HG02623 (cell line): ENCODE data around the gene PLB1.

ENCODE experiments used
- ATAC-seq: cut with Tn5 transposase; IDR thresholded peaks from one replicate; pipeline ENCODE4 v1.9.1; 2021; ENCODE audit warnings: moderate library complexity; ENCODE audit not compliant: unreplicated experiment

Gene PLB1

DNA sequence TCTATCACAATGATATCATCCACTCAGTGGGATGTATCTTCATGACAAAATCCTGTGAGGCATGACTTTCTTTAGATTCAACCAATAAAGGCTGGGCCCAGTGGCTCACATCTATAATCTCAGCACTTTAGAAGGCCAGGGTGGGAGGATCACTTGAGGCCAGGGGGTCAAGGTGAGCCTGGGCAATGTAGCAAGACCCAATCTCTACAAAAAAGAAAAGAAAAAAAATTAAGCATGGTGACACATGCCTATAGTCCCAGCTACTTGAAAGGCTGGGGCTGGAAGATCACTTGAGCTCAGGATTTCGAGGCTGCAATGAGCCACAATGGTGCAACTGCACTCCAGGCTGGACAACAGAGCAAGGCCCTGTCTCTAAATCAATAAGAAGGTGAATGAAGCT, 68.0 kb downstream of the PLB1 start:
- ATAC-seq: no peak

DNA sequence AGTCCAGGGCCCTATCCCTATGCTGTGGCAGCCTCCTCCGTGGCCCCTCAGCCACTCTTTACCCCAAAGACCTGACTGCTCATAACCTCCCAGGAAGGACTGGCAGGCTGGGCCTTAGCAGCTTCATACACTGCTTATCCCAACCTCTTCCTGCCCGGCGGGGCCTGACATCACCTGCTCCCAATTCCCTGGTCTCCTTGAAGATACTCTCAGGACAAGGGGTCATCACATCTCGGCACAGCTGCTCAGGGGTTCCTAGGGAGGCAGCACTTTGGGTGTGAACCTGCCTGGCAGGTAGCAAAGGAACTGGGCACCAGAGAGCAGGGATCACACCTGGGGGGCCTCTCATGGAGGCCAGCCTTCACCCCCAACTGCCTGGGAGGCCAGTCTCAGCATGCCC, 68.5 kb downstream of the PLB1 start:
- no peak for ATAC-seq

DNA sequence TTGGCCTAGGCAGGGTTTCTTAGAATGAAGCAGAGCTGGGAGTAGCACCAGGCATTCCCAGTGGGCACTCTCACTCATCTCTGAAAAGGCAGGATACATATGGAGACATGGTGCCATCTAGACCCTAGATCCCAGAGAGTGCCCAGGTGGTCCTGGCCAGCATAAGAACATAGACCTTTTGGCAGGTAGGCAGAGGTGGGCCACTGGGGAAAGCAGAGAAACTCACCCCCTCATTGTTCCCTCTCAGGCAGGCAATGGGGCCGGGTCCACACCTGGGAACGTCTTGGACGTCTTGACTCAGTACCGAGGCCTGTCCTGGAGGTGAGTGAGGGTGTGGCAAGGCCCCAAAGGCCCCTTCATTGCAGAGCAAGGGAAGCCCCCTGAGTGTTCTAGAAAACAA, 69.2 kb downstream of the PLB1 start:
- ATAC-seq: no peak

DNA sequence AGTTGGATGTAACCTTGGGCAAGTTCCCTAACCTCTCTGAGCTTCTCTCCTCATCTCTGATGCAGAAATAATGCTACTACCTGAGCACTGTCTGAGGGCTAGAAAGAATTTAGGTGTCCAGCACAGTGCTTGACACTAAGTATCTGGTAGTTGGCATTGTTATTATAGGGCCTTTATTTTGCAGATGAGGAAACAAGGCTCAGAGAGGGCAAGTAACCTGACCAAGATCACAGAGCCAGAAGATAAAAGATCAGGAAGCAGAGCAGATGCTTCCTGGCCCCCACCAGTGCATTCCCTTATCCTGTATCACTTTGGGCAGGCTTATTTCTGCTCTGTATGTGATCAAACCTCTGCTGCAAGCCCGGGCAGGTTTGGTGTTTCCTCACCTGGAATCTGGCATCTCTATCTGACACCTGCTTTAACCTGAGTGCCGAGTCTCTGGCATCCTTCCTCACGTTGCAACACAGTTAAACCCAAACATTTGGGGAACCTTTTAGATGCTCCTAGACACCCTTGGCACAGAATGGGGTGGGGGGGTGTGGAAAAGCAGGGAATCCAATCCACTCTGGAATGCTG, 69.9 kb downstream of the PLB1 start:
- no peak for ATAC-seq

DNA sequence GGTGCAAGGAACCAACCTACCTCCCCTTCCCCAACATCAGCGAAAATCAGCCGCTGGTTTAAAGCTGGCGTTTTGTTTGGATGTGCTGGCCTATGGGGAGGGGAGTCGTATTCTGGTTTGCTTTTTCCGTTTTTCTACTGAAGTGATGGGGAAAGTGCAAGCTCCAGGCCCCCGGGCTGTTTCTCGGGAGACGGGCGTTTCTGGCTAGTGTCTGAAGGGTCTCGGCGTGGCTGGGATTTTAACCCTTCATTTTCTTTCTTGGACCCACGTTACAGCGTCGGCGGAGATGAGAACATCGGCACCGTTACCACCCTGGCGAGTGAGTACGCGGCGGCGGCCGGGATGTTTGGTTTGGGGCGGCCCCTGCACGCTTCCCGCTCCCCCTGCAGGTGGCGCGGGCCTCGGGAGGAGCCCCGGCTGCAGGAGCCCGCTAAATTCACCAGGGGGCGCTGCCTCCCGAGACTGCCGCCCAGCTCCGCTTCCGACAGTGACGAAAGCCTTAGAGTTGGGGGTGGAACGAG, 70.7 kb downstream of the PLB1 start:
- ATAC-seq: peak; percentile 96

DNA sequence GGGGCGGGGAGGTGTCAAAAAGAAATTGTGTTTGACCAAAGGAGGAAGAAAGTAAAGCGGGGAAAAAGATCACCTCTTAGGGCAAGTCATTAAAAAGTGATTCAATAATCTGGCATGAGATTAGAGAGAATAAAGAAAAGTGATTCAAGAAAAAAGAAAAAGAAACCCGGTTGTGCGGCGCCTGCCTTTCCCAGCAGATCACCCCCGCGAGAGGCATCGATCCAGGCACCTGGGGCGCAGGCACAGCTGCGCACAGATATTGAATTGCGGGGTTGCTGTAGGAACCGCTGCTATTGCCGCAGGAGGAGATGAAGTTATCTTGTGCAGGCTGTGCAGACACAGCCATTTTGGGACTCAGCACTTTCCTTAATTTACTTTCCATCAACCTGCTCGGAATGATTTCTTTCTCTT, 71.2 kb downstream of the PLB1 start:
- peak; percentile 2 for ATAC-seq

DNA sequence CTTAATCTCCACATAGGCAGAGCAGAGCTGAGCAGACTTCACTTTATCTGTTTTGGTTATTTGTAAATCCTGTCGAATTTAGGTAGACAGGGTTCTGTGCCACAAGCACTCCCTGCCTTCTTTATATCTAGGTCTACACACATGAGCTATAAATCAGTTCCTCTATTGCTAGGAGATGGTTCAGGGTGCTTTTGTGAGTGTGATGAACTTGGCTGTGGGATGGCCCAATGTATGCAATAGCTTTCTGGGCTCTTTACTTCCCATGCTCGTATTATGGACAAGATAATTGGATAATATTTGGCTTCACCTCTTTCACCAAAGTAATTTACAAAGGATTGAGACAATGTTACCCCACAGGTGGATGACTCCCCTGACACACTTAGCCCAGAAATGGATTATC, 72.2 kb downstream of the PLB1 start:
- ATAC-seq: no peak

DNA sequence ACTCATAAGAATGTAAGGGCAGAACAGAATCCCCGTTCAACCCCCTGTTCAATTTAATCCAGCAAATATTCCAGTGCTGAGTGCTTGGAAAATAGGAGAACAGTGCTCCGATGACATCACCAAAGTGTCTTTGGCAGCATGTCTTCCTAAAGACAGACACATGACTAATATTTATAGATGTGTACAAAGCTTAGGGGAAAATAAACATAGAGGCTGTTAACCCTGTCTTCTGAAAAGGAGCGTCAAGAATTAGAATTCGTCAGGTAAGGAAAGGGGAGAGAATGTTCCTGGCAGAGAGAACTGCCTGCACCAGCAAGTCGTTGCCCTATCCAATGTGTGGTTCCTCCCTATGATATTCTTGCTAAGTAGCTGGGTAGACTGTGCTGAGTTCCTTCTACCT, 72.7 kb downstream of the PLB1 start:
- no peak for ATAC-seq

DNA sequence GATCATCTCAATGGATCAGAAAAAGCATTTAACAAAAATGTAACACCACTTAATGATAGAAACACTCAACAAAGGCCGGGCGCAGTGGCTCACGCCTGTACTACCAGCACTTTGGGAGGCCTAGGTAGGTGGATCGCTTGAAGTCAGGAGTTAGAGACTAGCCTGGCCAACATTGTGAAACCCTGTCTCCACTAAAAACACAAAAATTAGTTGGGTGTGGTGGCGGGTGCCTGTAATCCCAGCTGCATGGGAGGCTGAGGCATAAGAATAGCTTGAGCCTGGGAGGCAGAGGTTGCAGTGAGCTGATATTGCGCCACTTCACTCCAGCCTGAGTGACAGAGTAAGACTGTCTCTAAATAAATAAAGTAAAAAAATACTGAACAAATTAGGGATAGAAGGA, 74.6 kb downstream of the PLB1 start:
- no peak for ATAC-seq

DNA sequence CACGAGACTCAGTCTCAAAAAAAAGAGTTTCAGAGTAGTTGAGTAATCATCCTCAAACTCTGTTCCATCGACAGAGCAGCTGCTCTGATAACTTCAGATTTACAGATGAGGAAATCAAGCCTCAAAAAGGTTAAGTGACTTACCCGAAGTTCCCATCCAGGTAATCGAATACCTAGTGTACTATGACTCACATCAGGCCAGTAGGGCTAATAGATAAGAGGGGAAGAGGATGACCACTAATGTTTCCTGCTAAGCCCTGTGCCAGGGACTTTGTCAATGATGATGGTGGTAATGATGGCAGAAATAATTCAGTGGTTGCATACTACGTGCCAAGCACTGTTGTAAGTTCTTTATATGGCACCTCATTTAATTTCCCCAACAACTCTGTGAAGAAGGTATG, 80.9 kb downstream of the PLB1 start:
- ATAC-seq: no peak

DNA sequence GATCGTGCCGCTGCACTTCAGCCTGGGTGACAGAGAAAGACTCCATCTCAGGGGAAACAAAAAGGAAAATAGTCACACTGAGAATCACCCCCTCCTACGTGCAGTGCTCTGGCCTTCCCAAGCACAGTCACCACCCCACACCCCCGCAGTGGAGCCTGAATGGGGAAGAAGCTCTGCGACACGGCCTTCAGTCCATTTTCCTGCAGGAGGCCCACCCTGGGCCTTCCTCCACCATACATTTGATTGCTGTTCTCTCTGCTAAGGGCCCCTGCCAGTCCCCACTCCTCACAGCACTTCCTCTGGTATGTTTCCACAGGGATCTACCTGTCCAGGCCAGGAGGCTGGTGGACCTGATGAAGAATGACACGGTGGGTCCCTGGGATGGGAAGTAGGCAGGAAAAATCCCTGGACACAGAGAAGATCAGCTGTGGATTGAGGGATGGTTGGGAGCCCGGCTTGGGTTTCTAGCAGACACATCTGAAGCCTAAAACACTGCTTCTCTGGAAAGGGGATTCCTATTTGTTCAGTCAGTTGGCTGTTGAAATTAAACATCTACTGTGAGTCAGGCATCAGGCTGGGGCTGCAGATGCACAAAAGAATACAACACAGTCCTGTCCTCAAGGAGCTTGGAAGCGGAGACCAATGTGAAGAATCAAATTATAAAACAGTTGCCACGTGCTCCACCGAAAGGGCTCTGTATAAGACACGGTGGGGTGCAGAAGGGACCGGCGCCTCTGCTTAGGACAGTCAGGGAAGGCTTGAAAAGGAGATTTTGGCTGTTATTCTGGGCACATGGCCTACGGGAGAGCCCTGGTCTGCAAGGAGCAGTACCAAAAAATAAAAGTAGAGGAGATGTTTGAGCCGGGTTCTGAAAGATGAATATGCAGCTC, 82.2 kb downstream of the PLB1 start:
- ATAC-seq: no peak

DNA sequence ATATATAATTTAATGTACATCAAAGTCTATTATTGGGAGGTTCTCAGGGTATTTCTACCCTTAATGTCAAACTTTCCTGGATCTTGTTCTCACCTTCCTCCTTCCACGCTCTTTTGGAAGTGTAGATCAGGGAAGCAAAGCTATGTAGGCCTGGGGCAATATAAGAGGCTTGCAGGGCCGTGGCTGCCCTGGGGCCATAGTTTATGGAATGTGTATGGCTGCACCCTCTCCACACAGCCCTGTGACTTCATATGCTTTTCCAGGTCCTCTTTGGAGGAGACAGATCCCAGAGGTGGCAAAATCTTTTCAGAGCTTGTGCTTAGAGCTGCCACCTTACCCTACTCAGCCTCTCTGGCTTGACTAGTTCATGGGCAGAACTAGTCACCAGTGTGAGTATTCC, 82.9 kb downstream of the PLB1 start:
- ATAC-seq: no peak

DNA sequence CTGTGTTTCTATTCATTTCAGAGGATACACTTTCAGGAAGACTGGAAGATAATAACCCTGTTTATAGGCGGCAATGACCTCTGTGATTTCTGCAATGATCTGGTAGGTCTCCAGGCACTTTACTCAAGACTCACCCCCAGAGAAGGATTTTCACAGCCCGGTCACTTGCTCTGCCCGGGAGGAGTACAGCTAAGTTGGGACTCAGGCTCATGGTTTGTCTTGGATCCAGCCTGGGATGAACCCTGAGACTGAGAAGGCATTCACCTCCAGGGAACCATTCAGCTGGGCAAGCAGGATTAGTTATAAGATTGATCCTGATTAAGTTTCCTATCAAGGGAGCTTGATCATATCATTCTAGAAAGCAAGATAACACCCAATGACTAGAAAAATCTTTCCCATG, 83.7 kb downstream of the PLB1 start:
- ATAC-seq: no peak

DNA sequence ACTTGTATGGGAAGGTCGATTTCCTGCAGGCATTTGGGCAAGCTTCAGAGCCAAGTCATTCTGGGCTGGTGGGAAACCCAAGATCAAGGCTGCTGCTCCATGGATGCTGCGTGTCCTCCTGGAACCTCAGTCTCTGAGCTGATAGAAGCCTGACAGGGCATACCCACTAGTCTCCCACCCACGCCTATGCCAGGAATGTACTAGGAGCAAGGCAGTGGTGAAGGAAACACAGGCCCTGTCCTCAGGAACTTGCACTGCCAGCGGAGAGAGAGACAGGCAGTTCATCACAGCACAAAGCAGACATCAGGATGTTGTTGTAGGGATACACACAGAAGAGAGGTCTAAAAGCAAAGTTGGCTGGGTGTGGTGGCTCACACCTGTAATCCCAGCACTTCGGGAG, 84.2 kb downstream of the PLB1 start:
- ATAC-seq: no peak

DNA sequence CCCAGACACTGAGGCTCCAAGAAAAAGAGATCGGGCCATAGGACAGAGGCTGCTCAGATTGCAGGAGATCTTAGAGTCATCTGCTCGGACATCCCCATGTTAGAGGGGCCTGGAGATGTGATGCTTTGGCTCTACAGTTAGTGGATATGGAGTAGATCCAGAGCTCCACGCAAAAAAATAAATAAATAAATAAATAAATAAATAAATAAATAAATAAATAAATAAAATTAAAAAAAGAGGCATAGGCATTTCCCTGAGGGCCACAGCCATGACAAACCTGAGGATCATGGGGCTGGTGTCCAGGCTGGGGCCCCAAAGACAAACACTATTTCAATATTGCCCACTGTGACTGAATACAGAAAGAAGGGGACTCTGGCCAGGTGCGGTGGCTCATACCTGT, 85.5 kb downstream of the PLB1 start:
- ATAC-seq: no peak

DNA sequence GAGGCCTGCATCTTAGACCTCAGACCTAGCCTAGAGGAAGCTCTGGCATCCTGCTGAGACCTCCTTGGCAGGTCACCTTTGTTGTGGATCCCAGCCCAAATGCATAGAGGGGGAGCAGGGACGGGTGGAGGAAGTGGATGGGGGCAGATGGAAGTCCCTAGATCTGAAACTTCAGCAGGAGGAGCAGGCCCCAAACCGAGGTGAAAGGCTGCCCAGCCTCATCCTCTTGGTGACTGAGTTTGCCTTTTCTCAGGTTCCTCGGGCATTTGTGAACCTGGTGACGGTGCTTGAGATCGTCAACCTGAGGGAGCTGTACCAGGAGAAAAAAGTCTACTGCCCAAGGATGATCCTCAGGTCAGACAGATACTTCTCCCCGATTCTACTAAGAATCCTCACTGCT, 86.3 kb downstream of the PLB1 start:
- no peak for ATAC-seq

DNA sequence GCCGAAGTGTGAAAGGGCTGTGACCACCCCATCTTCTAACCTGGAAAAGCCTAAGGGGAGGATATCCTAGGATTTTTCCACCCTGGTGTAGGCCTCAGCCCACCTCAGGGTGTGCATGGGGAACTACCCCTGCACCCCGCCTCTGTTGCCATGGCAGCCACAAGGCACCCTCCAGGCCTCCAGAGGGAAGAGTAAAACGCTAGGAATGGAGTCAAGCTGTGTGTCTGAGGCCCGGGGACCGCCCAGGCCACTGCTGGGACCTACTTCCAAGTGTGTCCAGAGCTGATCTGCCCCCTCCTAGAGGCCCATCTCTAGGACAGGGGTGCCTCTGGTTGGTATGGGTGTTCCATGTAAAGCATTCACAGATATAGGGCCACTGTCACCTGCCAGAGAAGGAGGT, 86.7 kb downstream of the PLB1 start:
- no peak for ATAC-seq

DNA sequence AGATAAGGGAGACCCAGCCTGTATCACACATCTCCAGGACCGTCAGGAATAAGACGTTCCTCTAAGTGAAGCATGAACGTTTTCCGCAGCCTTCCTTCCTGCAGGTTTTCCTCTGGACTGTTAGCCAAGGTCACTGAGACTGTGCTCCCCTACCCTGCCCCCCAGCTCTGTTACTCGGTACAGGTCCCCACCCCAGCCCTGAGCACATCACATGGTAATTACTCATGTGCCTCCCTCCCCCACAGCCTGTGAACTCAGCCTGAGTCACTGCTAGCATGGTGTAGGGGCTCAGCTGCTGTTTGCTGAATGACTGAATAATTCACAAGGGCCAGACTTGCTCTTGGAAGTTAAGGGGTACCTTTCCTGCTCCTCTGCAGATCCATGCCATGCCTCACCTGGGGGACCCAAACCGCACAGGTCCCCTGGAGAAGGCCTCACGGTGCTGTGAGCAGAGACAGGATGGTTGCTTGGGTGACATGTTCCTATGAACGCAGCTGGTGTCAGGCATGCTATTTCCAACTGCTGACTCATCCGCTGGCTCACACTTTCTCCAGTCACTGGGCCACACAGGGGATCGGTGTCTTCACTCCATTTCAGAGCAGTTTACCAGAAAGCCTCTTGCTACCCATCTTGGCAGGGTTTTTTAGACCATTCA, 88.2 kb downstream of the PLB1 start:
- no peak for ATAC-seq

DNA sequence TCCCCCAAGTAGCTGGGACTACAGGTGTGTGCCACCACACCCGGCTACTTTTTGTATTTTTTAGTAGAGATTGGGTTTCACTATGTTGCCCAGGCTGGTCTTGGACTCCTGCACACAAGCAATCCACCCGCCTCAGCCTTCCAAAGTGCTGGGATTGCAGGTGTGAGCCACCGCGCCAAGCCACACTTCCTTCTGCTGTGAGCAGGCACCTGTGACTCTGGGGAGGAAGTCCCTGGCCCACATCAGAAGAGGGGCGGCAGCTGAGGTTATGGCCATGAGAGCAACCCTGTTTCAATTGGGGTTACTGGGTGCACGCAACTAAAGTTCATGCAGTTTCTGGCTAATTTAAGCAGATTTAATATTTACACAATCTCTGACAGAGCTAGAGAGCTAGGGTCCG, 91.0 kb downstream of the PLB1 start:
- no peak for ATAC-seq

DNA sequence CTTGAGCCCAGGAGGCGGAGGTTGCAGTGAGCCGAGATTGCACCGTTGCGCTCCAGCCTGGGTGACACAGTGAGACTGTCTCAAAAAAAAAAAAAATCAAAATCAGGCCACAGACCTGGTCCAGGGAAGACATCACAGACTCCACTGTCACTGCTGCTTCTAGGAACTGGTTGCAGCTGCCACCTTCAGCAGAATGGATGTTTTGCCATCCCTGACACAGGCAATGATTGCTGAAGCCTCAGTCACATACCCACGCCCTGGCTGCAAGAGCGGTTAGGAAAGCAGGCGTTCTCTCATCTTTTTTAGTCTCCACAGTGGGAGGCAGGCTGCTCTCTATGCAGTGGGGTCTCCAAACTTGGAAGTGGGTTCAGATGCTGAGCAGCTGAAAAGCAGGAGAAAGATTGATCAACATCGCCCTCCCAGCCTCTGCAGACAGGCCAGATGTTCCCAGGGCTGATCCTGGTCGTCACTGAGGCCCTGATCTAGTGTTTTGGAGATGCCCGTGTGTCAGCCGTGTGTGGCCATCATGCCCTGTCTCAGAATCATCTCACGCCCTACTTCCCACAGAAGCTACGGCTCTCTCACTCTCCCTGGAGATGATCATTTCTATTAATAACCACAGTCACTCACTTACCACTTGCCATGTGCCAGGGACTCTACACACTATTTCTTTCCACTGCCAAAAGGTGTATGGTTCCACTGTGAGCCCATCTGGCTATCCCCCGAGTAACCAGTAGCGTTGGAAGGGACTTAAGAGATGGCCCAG, 91.8 kb downstream of the PLB1 start:
- ATAC-seq: no peak

DNA sequence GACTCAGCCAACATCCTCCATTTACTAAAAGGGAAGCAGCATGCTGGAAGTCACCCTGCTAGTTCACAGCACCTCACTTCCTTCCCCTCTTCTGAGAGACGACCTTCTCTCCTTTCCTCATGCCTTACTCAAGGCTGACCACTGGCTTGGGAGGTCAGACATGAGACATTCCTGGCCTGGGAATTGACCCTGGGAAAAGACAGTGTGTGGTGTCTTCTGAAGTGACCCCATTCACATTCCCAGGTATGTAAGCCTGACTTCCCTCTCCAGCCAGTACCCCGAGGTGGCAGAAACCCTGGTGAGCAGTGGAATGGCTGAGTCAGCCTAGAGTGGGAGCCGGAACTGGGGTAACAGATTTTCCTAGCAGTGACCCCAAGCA, 92.4 kb downstream of the PLB1 start:
- ATAC-seq: no peak
